C4-2B (cell line): ENCODE measurements around the gene JAK2.

Source experiments
- CTCF ChIP-seq: fragments of 450-650 bp; conservative IDR thresholded peaks from 2 replicates; pipeline ENCODE4 v1.5.1; 2017; ENCODE audit warnings: mild to moderate bottlenecking
- ZFX ChIP-seq: fragments of 450-650 bp; IDR thresholded peaks from 2 replicates; pipeline ENCODE4 v1.6.1; 2017

- TF ChIP-seq CTCF (no peak), ZFX (no peak)
Observed at GRCh38 chr9:5122116-5122515, 137.0 kb downstream of the JAK2 start.
